ENCODE measurements around the gene ATG16L2. TPM values are rescaled to one million over a fixed set of nuclear protein-coding genes. Genes with fewer than 3 reads are reported as not detected.
A peak's percentile ranks its signal among the peaks of the same experiment; 100 is the strongest.

ATG16L2 gene
- total RNA-seq, 6 donors from 2014 or later, result 39.5 to 354 (median 86.4) TPM

DNA sequence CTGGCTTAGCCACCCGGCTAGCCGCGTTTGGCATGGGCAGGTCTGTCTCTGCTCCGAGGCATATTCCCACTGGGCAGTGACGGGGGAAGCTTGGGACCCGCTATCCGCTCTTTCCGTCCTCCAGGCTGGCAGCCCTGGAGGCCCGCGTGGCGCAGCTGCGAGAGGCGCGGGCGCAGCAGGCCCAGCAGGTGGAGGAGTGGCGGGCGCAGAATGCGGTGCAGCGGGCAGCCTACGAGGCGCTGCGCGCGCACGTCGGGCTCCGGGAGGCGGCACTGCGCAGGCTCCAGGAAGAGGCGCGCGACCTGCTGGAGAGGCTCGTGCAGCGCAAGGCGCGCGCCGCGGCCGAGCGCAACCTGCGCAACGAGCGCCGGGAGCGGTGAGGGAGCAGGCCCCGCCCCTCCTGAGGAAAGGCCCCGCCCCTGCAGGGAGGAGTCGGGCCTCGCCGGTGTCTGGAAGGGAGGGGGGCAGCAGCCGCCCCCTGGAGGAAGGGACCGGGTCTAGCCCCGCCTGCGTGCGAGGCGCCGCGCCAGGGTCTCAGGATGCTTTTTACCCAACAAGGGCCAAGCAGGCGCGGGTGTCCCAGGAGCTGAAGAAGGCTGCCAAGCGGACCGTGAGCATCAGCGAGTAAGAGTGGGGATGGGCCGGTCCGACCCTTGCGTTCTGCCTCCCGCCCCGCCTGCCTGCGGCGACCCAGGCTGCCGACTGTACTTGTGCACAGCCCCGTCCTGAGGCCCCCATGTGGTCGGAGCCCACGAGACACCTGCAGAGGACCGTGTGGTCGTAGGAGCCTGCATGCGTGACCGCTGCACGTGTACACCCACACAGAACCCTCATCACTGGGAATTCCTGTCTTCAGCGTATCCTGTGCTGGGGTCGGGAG lies 7.9 kb downstream of the ATG16L2 start:
- peak; percentile 83 to 91 for ATAC-seq (ENCODE audit: low FRiP score in 2 of 2)
- no peaks in the 10 kb centered on the region for H3K27me3 ChIP-seq
- peak overlapping the region; percentile 28 to 53 (median 42) for H3K4me3 ChIP-seq
- peak; percentile 89 to 97 for DNase-seq
- peaks cover 9 to 18% (median 17%) of the 10 kb centered on the region in 4 donors for H3K4me1 ChIP-seq
- H3K27ac ChIP-seq, result peak overlapping the region in 3 of 4 donors; percentile 62 to 69 (median 65)
- no peaks in the 10 kb centered on the region for H3K9me3 ChIP-seq
- TF ChIP-seq POLR2AphosphoS5 (IDR thresholded peaks at IDR 0.05) (peak in 1 of 2 donors; percentile 70), EP300 (IDR thresholded peaks at IDR 0.05) (no peak), POLR2A (IDR thresholded peaks at IDR 0.05) (peak in 1 of 4 donors; percentile 57)
- TF ChIP-seq, protein P1, sequence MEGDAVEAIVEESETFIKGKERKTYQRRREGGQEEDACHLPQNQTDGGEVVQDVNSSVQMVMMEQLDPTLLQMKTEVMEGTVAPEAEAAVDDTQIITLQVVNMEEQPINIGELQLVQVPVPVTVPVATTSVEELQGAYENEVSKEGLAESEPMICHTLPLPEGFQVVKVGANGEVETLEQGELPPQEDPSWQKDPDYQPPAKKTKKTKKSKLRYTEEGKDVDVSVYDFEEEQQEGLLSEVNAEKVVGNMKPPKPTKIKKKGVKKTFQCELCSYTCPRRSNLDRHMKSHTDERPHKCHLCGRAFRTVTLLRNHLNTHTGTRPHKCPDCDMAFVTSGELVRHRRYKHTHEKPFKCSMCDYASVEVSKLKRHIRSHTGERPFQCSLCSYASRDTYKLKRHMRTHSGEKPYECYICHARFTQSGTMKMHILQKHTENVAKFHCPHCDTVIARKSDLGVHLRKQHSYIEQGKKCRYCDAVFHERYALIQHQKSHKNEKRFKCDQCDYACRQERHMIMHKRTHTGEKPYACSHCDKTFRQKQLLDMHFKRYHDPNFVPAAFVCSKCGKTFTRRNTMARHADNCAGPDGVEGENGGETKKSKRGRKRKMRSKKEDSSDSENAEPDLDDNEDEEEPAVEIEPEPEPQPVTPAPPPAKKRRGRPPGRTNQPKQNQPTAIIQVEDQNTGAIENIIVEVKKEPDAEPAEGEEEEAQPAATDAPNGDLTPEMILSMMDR (IDR thresholded peaks at IDR 0.05), result peak in 5 of 6 experiments; percentile 20 to 74 (median 50)
- peaks cover 10 to 39% (median 22%) of the 10 kb centered on the region in 4 donors for H3K36me3 ChIP-seq
- WGBS, 2 donors, result 43 to 47% methylated on average over 9 to 76 of the region's 82 CpGs

DNA sequence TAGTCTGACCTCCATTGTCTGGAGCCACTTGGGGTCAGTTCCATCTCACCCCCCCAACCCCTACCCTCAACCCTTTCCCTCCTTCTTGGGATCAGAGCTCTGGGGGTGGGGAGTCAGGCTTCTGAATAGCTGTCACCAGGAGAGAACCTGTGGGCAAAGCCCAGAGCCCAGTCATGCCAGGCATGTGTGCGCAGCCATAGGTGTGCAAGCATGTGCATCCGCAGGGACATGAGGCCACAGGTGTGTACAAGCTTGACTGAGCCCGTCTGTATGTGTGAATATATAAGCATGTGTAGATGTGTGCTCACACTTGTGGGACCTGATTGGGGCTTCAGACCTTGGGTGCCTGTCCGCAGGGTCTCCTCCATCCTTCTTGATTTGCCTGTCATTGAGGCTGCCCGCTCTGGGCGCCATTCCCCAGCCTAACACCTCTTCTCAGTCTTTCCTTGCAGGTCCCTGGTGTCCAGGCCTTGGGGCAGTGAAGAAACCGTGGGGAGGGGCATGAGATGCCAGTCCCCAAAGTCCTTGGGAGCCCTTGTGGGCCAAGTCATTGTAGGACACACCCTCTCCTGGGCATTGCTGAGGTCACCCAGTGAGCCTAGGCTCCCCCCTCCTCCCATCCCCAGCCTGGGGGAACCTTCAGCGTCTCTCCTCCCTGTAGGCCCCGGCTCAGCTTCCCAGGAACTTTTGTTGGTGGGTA lies 9.0 kb downstream of the ATG16L2 start:
- 91 to 100% methylated on average over 2 to 9 of the region's 9 CpGs for WGBS, 2 donors

DNA sequence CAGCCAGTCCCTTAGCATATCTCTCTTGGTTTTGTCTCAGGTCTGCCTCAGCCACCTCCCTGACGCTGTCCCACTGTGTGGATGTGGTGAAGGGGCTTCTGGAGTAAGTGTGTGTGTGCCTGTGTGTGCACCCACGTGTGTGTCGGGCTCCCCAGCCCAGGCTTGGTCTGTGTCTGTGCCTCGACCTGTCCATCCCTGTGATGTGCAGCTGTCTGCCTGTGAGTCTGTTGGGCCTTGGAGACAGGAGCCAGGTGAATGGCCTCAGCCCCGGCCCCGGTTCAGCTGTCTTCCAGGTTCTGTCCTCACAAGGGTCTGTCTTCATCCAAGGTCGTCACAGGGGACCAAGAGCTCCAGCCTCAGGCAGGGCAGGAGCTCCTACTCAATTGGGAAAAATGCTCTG lies 9.8 kb downstream of the ATG16L2 start:
- Histone ChIP-seq H3K4me1 (peaks cover 19 to 34% (median 30%) of the 10 kb centered on the region in 4 donors), H3K9me3 (no peaks in the 10 kb centered on the region), H3K36me3 (peaks cover under 1 to 24% (median 12%) of the 10 kb centered on the region in 4 donors), H3K27ac (peak overlapping the region in 1 of 4 donors; percentile 5), H3K27me3 (no peaks in the 10 kb centered on the region), H3K4me3 (no peak overlapping the region)
- ATAC-seq (ENCODE audit: low FRiP score in 2 of 2), result no peak
- WGBS, 2 donors, result 80 to 85% methylated on average over 6 to 7 of the region's 7 CpGs
- no peak for DNase-seq
- TF ChIP-seq POLR2AphosphoS5 (IDR thresholded peaks at IDR 0.05), result no peak
- TF ChIP-seq EP300 (IDR thresholded peaks at IDR 0.05), result no peak
- TF ChIP-seq, protein P1 (IDR thresholded peaks at IDR 0.05), result no peak
- TF ChIP-seq POLR2A (IDR thresholded peaks at IDR 0.05), result no peak

More for the DNA sequence above, 9.0 kb downstream of the ATG16L2 start:
- Histone ChIP-seq H3K9me3 (no peaks in the 10 kb centered on the region), H3K27ac (peak overlapping the region in 2 of 4 donors; percentile 20 to 62), H3K36me3 (peaks cover 5 to 28% (median 16%) of the 10 kb centered on the region in 4 donors), H3K4me1 (peaks cover 17 to 29% (median 26%) of the 10 kb centered on the region in 4 donors), H3K4me3 (no peak overlapping the region), H3K27me3 (no peaks in the 10 kb centered on the region)
- DNase-seq (no peak), ATAC-seq (ENCODE audit: low FRiP score in 2 of 2) (no peak)
- TF ChIP-seq POLR2A (IDR thresholded peaks at IDR 0.05) (no peak), EP300 (IDR thresholded peaks at IDR 0.05) (no peak)
- TF ChIP-seq, protein P1 (IDR thresholded peaks at IDR 0.05), result no peak

DNA sequence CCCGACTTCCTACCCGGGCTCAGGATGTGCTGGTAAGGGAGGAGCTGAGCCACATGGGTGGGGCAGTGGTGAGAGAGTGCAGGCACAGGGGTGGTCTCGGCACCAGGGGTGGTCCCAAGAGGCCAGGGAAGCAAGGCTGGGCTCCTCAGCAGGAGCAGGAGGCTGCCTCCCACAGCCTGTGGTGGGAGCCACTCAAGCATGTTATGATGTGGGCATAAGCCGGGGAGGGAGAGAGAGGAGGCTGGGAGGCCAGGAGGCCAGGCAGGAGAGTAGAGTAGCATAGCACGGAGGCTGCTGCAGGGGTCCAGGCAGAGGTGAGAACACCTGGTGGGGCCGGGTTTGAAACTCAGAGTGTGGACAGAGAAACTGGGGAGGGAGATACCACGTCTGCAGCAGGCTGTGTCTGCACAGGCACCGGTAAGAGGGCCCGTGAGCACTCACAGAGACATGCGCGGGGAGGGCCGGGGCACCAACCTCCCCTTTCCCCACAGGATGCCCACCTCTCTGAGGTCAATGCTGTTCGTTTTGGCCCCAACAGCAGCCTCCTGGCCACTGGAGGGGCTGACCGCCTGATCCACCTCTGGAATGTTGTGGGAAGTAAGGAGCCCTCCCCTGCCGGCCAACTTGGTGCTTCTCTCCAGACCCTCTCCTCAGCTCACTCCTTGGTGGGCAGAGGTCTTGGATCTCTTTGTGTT lies 10.7 kb downstream of the ATG16L2 start:
- DNase-seq (peak in 1 of 2 donors; percentile 48), ATAC-seq (ENCODE audit: low FRiP score in 2 of 2) (no peak)
- Histone ChIP-seq H3K36me3 (peaks cover 0 to 25% (median 8%) of the 10 kb centered on the region in 4 donors), H3K4me1 (peaks cover 19 to 34% (median 30%) of the 10 kb centered on the region in 4 donors), H3K9me3 (no peaks in the 10 kb centered on the region), H3K4me3 (no peak overlapping the region), H3K27me3 (no peaks in the 10 kb centered on the region), H3K27ac (no peak overlapping the region)
- no peak for TF ChIP-seq POLR2A (IDR thresholded peaks at IDR 0.05)
- TF ChIP-seq EP300 (IDR thresholded peaks at IDR 0.05), result no peak
- TF ChIP-seq, protein P1 (IDR thresholded peaks at IDR 0.05), result no peak
- no peak for TF ChIP-seq POLR2AphosphoS5 (IDR thresholded peaks at IDR 0.05)
- WGBS, 2 donors, result 72 to 86% methylated on average over 14 to 15 of the region's 15 CpGs

Data from upper lobe of left lung (tissue), 6 donors.